Tibial nerve (tissue), 4 donors: ENCODE data around the gene LUC7L2. TPM values are rescaled to one million over a fixed set of nuclear protein-coding genes. Genes with fewer than 3 reads are reported as not detected.

Source experiments
- DNase-seq, 2 donors: peaks; one replicate each; pipeline ENCODE4 v3.0.0-alpha.2; 2019; ENCODE audit warnings: low spot score in 2 of 2
- H3K27ac ChIP-seq, 4 donors: fragments of 200-600 bp; sonication (generic) in 3 of 4; one replicate each; pipeline ENCODE4 v1.5.1; 2017 to 2019; ENCODE audit warnings: mild to moderate bottlenecking in 1 of 4
- H3K27me3 ChIP-seq, 2 donors: fragments of 200-600 bp; sonication (generic) in 1 of 2; one replicate each; pipeline versions ENCODE4 v1.5.1 to v1.6.0; 2017 to 2019
- H3K36me3 ChIP-seq, 3 donors: fragments of 200-600 bp; sonication (generic); one replicate each; pipeline ENCODE4 v1.5.1; 2018 to 2019
- H3K4me1 ChIP-seq, 4 donors: fragments of 200-600 bp; sonication (generic) in 3 of 4; one replicate each; pipeline ENCODE4 v1.5.1; 2017 to 2019
- H3K4me3 ChIP-seq, 4 donors: fragments of 200-600 bp; sonication (generic) in 3 of 4; one replicate each; pipeline ENCODE4 v1.5.1; 2017 to 2019; ENCODE audit warnings: mild to moderate bottlenecking in 1 of 4, moderate library complexity in 1 of 4
- H3K9me3 ChIP-seq, 4 donors: fragments of 200-600 bp; sonication (generic) in 3 of 4; one replicate each; pipeline ENCODE4 v1.5.1; 2017 to 2019
- EP300 ChIP-seq, 2 donors: sonication (generic); formaldehyde crosslinking; IDR thresholded peaks; one replicate each; pipeline ENCODE4 v1.6.1; 2017; ENCODE audit warnings: antibody characterized with exemption in 2 of 2, mild to moderate bottlenecking in 1 of 2
- POLR2A ChIP-seq, 2 donors: fragments of 450-650 bp; IDR thresholded peaks; one replicate each; pipeline ENCODE4 v1.6.1; 2017; ENCODE audit warnings: antibody characterized with exemption in 2 of 2, mild to moderate bottlenecking in 2 of 2, moderate library complexity in 2 of 2
- WGBS, 2 donors: methylation state at CpG; one replicate each; pipeline ENCODE4 v1.1.5; 2018; 5-methylcytosine and 5-hydroxymethylcytosine counted together
- total RNA-seq, 4 donors: library from RNA; depleted of rRNA; stranded (reverse); fragments of >200 nt; gene quantifications; one replicate each; pipeline ENCODE4 v1.1.0, GENCODE V29; 2016
- TF ChIP-seq, protein P1 (sequence below), 5 experiments: fragments of 200-600 bp in 3 of 5; fragments of 450-650 bp in 2 of 5; sonication (generic) in 3 of 5; IDR thresholded peaks; one replicate each; pipeline ENCODE4 v1.5.1; 2016 to 2019; ENCODE audit warnings: antibody characterized with exemption in 5 of 5, mild to moderate bottlenecking in 3 of 5, moderate library complexity in 2 of 5

The LUC7L2 gene
- total RNA-seq, 4 donors from 2014 or later = 76.2 to 107 (median 102) TPM

DNA sequence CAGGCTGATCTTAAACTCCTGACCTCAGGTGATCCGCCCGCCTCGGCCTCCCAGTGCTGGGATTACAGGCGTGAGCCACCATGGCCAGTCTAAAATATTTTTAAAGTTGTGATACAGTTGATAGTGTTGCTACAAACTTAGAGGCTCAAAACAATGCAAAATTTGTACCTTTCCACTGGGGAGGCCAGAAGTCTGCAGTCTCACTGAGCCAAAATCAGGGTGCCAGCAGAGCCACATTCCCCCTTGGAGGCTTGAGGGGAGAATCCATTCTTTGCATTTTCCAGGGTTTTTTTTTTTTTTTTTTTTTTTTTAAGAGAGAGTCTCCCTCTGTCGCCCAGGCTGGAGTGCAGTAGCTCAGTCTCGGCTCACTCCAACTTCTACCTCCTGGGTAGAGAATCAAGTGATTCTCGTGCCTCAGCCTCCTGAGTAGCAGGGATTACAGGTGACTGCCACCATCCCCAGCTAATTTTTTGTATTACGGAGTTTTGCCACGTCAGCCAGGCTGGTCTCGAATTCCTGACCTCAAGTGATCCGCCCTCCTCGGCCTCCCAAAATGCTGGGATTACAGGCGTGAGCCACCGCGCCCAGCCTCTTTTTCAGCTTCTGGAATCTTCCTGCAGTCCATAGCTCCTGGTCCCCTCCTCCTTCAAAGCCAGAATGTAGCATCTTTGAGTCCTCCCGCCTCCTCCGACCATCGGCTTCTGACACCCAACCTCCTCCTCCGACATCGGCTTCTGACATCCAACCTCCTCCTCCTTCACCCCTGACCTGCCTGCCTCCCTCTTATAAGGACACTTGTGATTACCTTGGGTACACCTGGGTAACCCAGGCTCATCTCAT lies 86.6 kb downstream of the LUC7L2 start:
- H3K9me3 ChIP-seq = peaks cover 0 to 3% (median 0%) of the 10 kb centered on the region in 4 donors
- no peaks in the 10 kb centered on the region for H3K4me1 ChIP-seq
- no peaks in the 10 kb centered on the region for H3K27me3 ChIP-seq
- 93 to 95% methylated on average over 20 of the region's 20 CpGs for WGBS, 2 donors
- H3K27ac ChIP-seq = no peak overlapping the region
- no peak for DNase-seq
- no peak overlapping the region for H3K4me3 ChIP-seq
- H3K36me3 ChIP-seq = no peaks in the 10 kb centered on the region
- TF ChIP-seq POLR2A (IDR thresholded peaks at IDR 0.05) (no peak), EP300 (IDR thresholded peaks at IDR 0.05) (no peak)
- TF ChIP-seq, protein P1, sequence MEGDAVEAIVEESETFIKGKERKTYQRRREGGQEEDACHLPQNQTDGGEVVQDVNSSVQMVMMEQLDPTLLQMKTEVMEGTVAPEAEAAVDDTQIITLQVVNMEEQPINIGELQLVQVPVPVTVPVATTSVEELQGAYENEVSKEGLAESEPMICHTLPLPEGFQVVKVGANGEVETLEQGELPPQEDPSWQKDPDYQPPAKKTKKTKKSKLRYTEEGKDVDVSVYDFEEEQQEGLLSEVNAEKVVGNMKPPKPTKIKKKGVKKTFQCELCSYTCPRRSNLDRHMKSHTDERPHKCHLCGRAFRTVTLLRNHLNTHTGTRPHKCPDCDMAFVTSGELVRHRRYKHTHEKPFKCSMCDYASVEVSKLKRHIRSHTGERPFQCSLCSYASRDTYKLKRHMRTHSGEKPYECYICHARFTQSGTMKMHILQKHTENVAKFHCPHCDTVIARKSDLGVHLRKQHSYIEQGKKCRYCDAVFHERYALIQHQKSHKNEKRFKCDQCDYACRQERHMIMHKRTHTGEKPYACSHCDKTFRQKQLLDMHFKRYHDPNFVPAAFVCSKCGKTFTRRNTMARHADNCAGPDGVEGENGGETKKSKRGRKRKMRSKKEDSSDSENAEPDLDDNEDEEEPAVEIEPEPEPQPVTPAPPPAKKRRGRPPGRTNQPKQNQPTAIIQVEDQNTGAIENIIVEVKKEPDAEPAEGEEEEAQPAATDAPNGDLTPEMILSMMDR (IDR thresholded peaks at IDR 0.05) = no peak

DNA sequence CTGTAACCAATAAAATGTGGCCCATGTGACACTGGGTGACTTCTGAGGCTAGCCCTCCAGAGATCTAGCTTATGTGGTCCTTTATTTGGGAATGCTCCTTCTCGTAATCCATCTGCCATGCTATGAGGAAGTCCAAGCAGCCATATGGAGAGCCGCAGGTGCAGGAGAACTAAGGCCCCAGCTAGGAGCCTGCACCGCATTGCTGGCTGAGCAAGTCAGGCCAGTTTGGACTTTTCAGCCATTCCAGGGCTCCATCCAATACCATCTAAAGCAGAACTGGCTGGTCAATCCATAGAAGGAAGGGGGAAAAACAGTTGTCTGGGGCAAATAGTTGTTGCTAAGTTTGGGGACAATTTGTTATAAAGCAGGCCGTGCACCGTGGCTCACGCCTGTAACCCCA lies 91.2 kb downstream of the LUC7L2 start:
- DNase-seq = no peak
- H3K9me3 ChIP-seq = peaks cover 0 to 3% (median 0%) of the 10 kb centered on the region in 4 donors
- peaks cover 0 to 6% (median 0%) of the 10 kb centered on the region in 4 donors for H3K4me1 ChIP-seq
- no peak overlapping the region for H3K4me3 ChIP-seq
- no peaks in the 10 kb centered on the region for H3K27me3 ChIP-seq
- H3K36me3 ChIP-seq = no peaks in the 10 kb centered on the region
- 94 to 97% methylated on average over 6 of the region's 6 CpGs for WGBS, 2 donors
- TF ChIP-seq POLR2A (IDR thresholded peaks at IDR 0.05) (no peak), EP300 (IDR thresholded peaks at IDR 0.05) (no peak)
- TF ChIP-seq, protein P1 (IDR thresholded peaks at IDR 0.05) = no peak
- no peak overlapping the region for H3K27ac ChIP-seq

DNA sequence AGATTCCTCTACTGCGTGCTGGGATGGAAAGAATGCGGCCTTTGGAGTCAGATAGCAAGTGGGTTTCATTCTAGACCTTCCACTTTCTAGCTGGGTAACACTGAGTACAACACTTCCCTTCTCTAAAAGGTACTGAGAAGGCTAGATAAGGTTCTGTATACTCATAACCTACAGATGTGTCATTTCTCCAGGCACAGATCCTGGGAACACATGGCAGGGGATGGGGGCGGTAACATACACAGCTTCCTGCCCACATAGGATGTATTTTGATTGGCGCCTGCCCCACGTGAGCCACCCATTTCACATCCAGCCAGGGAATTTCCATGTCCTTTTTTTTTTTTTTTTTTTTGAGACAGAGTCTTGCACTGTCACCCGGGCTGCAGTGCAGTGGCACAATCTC lies 91.9 kb downstream of the LUC7L2 start:
- TF ChIP-seq EP300 (IDR thresholded peaks at IDR 0.05) = no peak
- no peak for TF ChIP-seq POLR2A (IDR thresholded peaks at IDR 0.05)
- TF ChIP-seq, protein P1 (IDR thresholded peaks at IDR 0.05) = no peak
- H3K27me3 ChIP-seq = no peaks in the 10 kb centered on the region
- WGBS, 2 donors = 81 to 83% methylated on average over 6 of the region's 6 CpGs

DNA sequence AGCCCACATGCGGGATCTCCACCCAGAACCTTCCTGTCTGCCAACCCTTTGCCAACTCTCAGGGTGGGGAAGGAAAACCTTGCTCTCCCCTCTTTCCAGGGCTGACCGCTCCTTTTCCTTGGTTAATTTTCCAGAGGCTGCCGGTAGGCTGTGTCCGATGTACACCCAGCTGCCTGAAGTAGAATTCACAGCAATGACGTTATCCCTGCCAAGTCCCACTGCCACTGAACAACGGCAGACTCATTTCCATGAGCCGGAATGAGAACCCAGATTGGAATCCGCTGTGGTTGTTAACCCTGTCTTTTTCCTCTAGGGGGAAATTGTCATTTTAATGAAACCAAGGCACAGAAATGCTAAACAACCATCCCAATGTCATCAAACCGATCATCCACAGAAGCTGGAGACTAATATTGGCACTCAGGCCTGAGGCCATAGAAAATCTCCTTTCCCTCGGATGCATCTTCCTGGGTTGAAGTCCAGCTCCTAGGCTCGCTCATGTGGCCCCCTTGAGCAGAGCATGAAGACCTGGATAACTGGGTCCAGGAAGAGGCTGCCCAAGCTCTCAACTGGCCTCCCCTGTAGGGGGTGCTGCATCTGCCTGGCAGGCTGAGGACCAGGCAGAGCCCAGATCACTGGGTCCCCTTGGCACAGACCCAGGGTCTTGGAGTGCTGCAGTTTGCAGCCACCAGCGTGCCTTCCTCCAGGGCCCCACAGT lies 93.4 kb downstream of the LUC7L2 start:
- Histone ChIP-seq H3K4me1 (peaks cover 0 to 6% (median 0%) of the 10 kb centered on the region in 4 donors), H3K9me3 (peaks cover 0 to 3% (median 0%) of the 10 kb centered on the region in 4 donors), H3K36me3 (no peaks in the 10 kb centered on the region), H3K27ac (peak overlapping the region in 1 of 4 donors; percentile 42), H3K4me3 (no peak overlapping the region), H3K27me3 (no peaks in the 10 kb centered on the region)
- 51 to 57% methylated on average over 12 of the region's 12 CpGs for WGBS, 2 donors
- no peak for DNase-seq
- TF ChIP-seq, protein P1 (IDR thresholded peaks at IDR 0.05) = peak in 1 of 5 experiments; percentile 11
- no peak for TF ChIP-seq POLR2A (IDR thresholded peaks at IDR 0.05)

More for the DNA sequence above, 91.9 kb downstream of the LUC7L2 start:
- DNase-seq = no peak
- peaks cover 0 to 6% (median 0%) of the 10 kb centered on the region in 4 donors for H3K4me1 ChIP-seq
- H3K4me3 ChIP-seq = no peak overlapping the region
- H3K9me3 ChIP-seq = peaks cover 0 to 3% (median 0%) of the 10 kb centered on the region in 4 donors
- H3K27ac ChIP-seq = no peak overlapping the region
- no peaks in the 10 kb centered on the region for H3K36me3 ChIP-seq
